Muscle layer of colon (tissue), 2 donors: ENCODE data around the gene KLHL22.
"Not testable (repeated sequence)": the region's sequence is repeated elsewhere in the genome, so short reads cannot be mapped to it uniquely, and the experiment has no call there.

Experiments
- H3K27ac ChIP-seq: one replicate; pipeline ENCODE4 v1.7.0; 2013; ENCODE audit warnings: low read depth, mild to moderate bottlenecking, low read length, moderate library complexity
- H3K27me3 ChIP-seq, 2 donors: one replicate each; pipeline ENCODE4 v1.7.0; 2013; ENCODE audit warnings: low read length in 2 of 2, mild to moderate bottlenecking in 2 of 2; ENCODE audit not compliant: insufficient read depth in 2 of 2, control insufficient read depth in 1 of 2
- H3K36me3 ChIP-seq: one replicate; pipeline ENCODE4 v1.7.0; 2013; ENCODE audit warnings: mild to moderate bottlenecking, low read length; ENCODE audit not compliant: insufficient read depth
- H3K4me1 ChIP-seq: one replicate; pipeline ENCODE4 v1.7.0; 2013; ENCODE audit warnings: mild to moderate bottlenecking, low read length; ENCODE audit not compliant: insufficient read depth
- H3K4me3 ChIP-seq, 2 donors: one replicate each; pipeline ENCODE4 v1.7.0; 2013; ENCODE audit warnings: low read length in 2 of 2, low read depth in 1 of 2, mild to moderate bottlenecking in 1 of 2, moderate library complexity in 1 of 2
- H3K9ac ChIP-seq: one replicate; pipeline ENCODE4 v1.7.0; 2013; ENCODE audit warnings: low read length
- H3K9me3 ChIP-seq: one replicate; pipeline ENCODE4 v1.7.0; 2013; ENCODE audit warnings: mild to moderate bottlenecking, low read length
- donor health status: abdominal sarcoma.
- donor health status: Adenocarcinoma of cecum.

KLHL22 gene

DNA sequence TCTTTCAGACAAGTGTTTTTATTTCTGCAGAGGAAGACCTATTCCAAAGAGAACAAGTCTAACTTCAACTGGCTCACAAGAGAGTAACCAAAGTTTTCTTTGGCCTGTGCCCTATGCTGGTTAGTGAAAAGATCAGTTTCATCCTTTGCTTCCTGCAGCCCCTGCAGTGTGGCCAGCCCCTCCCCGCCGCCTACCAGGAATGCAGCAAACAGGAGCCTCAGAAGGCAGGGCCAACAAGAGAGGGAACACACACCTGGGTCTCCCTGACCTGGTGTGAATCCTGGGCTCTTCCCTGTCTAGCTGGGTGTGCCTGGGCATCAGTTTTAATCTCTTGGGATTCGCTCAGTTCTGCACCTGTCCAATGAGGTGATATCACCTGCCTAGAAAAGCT, 36.4 kb downstream of the KLHL22 start:
- Histone ChIP-seq H3K4me1 (no peaks in the 10 kb centered on the region), H3K9me3 (no peaks in the 10 kb centered on the region), H3K27ac (no peak overlapping the region), H3K4me3 (no peak overlapping the region), H3K27me3 (no peaks in the 10 kb centered on the region), H3K9ac (no peak overlapping the region), H3K36me3 (peaks cover 42% of the 10 kb centered on the region)

DNA sequence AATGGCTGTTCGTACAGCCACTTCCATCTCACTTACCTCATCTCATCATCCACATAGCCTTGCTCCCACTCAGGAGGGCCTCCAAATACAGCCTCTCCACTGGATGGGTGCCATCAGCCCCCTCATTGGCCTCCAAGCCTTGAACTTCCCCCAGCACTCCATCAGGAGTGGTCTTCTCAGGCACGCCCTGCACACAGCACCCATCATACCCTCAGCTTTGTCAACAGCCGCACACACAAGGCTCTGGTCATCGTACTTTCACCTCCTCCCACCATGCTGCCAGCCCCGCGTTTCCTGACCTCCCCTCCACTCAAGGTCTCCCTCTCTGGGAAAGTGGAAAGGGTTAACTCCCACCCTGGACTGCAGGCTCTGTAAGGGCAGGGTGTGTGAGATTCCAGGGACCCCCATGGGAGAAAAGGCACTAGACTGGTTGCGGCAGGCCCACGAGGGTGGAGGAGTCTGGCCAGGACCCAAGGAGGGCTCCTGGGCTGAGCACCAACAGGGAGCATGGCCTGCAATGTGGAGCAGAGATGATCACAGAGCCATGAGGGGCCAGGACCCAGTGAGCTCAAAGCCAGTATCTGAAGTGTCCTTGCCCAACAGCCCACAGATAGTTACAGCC, 37.0 kb downstream of the KLHL22 start:
- Histone ChIP-seq H3K27ac (no peak overlapping the region), H3K27me3 (no peaks in the 10 kb centered on the region), H3K4me1 (no peaks in the 10 kb centered on the region), H3K9ac (no peak overlapping the region), H3K36me3 (peaks cover 39% of the 10 kb centered on the region), H3K4me3 (no peak overlapping the region), H3K9me3 (no peaks in the 10 kb centered on the region)

DNA sequence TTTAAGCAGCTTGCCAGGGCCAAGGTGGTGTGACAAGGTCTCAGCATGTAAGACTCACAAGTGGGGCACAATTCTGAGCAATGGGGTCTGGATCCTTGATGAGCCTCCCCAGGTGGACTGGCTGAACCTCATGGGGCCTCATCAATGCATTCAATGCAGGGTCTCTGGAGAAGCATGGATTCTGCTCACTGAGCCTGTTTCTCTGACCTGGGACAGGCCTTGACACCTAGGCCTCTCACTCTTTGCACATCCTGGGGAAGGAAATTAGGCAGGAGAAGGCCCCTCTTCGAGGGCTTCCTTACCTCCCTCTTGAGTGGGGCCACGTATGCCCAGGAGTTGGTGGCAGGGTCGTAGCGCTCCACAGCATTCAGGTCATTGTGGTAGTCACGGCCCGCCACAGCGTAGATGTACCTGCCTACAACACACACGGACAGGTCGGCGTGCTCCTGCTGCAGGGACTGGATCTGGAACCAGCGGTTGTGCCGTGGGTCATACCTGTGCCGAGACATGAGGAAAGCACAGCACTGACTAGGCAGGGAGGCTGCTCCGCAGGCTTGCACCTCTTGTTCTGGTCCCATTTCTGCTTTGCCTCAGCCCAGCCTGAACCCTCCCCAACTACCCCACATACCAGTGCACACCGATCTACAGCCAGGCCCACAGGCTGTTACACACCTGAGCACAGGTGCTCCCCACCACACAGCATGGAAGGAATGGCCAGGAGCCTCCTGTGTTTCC, 37.9 kb downstream of the KLHL22 start:
- Histone ChIP-seq H3K27me3 (no peaks in the 10 kb centered on the region), H3K9me3 (no peaks in the 10 kb centered on the region), H3K27ac (no peak overlapping the region), H3K4me3 (no peak overlapping the region), H3K36me3 (peaks cover 32% of the 10 kb centered on the region), H3K9ac (no peak overlapping the region), H3K4me1 (no peaks in the 10 kb centered on the region)

DNA sequence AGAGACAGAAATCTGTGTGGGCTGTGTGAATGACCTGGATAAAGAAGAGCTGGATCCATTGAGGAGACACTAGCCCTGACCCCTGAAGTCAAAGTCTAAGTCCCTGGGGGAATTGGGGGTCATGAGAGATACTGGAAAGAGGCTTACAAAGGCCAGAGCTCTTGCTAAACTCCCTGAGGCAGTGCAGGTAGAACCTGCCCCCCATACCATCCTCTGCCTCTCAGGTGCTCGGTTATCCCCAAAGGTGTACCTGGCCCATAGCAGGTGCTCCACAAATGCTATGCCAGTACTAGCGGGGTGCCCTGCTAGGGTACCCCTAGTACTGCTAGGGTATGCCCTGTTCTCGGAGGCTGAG, 38.9 kb downstream of the KLHL22 start:
- no peaks in the 10 kb centered on the region for H3K27me3 ChIP-seq
- H3K27ac ChIP-seq, result no peak overlapping the region
- H3K9me3 ChIP-seq, result no peaks in the 10 kb centered on the region
- peaks cover 36% of the 10 kb centered on the region for H3K36me3 ChIP-seq
- no peaks in the 10 kb centered on the region for H3K4me1 ChIP-seq
- H3K4me3 ChIP-seq, result no peak overlapping the region
- H3K9ac ChIP-seq, result no peak overlapping the region

DNA sequence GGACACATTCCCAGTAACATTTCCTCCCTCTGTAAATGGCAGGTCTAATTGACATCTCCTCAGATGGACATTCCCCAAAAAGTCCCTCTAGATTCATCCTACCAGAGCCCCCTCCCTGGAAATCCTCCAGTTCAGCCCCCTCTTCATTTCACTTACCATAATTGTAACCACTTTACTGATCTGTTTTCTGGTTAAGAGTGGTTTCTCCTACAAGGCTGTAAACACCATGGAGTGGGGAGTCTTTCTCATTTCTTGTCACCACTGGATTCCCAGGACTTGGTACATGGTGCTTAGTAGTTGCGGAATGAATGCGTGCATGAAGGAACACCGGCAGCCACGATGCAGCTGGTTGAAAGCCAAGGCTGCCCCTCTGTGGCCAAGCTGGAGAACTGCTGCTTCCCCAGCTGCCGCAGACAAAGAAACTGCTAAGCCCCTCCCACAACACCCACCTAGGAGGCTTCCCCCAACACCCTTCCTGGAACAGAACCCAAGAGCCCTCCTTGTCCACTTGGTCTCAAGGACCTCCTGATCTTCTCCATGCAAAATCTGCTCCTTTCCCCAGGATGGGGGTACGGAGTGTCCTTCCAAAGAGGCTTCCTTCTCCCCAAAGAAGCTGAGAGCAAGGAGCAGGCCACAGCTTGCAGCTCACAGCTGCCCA, 39.4 kb downstream of the KLHL22 start:
- Histone ChIP-seq H3K9me3 (no peaks in the 10 kb centered on the region), H3K4me3 (no peak overlapping the region), H3K27ac (no peak overlapping the region), H3K4me1 (no peaks in the 10 kb centered on the region), H3K9ac (no peak overlapping the region), H3K36me3 (peaks cover 41% of the 10 kb centered on the region), H3K27me3 (no peaks in the 10 kb centered on the region)

DNA sequence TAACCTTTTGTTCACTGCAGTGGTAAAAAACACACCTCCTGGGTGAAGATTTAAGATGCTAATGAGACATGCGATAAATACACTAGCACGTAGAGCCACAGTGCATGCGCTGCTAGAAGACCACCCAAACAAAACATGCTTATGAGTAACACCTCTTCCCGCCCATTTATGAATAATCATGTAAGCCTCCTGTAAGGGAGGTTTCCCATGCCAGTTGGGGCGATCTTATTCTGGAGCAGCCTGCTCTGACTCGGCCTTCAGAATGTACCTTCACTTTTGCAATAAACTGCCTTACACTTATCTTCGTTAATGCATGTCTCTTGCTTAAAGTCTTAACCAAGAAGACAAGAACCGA, 39.9 kb downstream of the KLHL22 start:
- peaks cover 46% of the 10 kb centered on the region for H3K36me3 ChIP-seq

DNA sequence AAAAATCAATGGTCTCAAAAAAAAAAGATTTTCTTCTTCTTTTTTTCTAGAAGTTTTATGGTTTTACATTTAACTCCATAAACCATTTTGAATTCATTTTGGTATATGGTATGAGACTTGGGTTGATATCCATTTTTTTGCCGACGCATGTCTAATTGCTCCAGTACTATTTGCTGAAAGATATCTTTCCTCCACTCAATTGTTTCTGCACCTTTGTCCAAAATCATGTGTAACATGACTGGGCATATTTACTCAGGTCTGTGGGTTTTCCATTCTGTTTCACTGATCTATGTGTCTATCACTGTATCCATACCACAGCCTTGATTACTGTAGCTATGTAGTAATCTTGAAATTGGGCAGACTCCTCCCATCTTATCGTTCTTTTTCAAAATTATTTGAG, 42.4 kb downstream of the KLHL22 start:
- no peaks in the 10 kb centered on the region for H3K27me3 ChIP-seq
- no peak overlapping the region for H3K27ac ChIP-seq
- H3K4me1 ChIP-seq, result no peaks in the 10 kb centered on the region
- H3K4me3 ChIP-seq, result no peak overlapping the region
- peaks cover 39% of the 10 kb centered on the region for H3K36me3 ChIP-seq
- H3K9ac ChIP-seq, result no peak overlapping the region
- H3K9me3 ChIP-seq, result no peaks in the 10 kb centered on the region

More for the DNA sequence above, 39.9 kb downstream of the KLHL22 start:
- H3K27me3 ChIP-seq, result no peaks in the 10 kb centered on the region
- H3K4me3 ChIP-seq, result no peak overlapping the region
- H3K4me1 ChIP-seq, result no peaks in the 10 kb centered on the region
- no peak overlapping the region for H3K27ac ChIP-seq
- no peak overlapping the region for H3K9ac ChIP-seq
- no peaks in the 10 kb centered on the region for H3K9me3 ChIP-seq

DNA sequence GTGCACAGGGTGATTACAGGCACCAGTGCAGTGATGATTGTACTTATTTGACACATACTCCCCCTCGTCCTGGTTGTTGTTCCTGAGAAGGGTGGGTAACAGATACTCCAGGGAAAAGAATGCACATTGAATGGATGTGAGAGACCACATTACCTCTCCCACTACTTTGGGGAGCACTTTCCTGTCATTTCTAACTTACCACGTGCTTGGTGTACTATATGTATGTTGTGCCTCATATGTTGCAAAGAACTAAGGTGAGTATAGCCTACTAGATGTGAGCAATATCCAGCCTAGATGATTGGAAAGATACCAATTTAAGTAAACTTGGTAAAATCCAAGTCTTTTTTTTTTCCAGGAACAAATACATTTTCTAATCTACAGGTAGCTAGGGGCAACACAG, 43.7 kb downstream of the KLHL22 start:
- Histone ChIP-seq H3K27ac (no peak overlapping the region), H3K27me3 (no peaks in the 10 kb centered on the region), H3K9ac (no peak overlapping the region), H3K36me3 (peaks cover 28% of the 10 kb centered on the region), H3K4me3 (no peak overlapping the region), H3K4me1 (no peaks in the 10 kb centered on the region), H3K9me3 (no peaks in the 10 kb centered on the region)

DNA sequence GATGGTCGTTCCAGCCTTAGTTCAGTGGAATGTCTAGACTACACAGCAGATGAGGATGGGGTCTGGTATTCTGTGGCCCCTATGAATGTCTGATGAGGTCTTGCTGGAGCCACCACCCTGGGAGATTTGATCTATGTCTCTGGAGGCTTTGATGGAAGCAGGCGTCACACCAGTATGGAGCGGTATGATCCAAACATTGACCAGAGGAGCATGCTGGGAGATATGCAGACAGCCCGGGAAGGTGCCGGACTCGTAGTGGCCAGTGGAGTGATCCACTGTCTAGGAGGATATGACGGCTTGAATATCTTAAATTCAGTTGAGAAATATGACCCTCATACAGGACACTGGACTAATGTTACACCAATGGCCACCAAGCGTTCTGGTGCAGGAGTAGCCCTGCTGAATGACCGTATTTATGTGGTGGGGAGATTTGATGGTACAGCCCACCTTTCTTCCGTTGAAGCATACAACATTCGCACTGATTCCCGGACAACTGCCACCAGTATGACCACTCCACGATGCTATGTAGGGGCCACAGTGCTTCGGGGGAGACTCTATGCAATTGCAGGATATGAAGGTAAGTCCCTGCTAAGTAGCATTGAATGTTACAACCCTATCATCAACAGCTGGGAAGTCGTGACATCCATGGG, 44.3 kb downstream of the KLHL22 start:
- H3K4me3 ChIP-seq, H3K27ac ChIP-seq, H3K27me3 ChIP-seq, H3K9me3 ChIP-seq, H3K4me1 ChIP-seq, H3K9ac ChIP-seq: not testable (repeated sequence)
- H3K36me3 ChIP-seq, result peaks cover 26% of the 10 kb centered on the region

DNA sequence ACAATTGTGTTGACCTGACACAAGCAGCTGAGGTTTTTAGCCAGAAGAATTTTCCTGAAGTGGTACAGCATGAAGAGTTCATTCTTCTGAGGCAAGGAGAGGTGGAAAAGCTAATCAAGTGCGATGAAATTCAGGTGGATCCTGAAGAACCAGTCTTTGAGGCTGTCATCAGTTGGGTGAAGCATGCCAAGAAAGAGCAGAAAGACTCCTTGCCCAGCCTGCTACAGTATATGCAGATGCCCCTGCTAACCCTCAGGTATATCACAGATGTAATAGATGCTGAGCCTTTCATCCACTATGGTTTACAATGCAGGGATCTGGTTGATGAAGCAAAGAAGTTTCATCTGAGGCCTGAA, 45.1 kb downstream of the KLHL22 start:
- Histone ChIP-seq H3K27ac (no peak overlapping the region), H3K9ac (no peak overlapping the region), H3K27me3 (no peaks in the 10 kb centered on the region), H3K4me3 (no peak overlapping the region), H3K9me3 (no peaks in the 10 kb centered on the region), H3K4me1 (no peaks in the 10 kb centered on the region), H3K36me3 (peaks cover 31% of the 10 kb centered on the region)

DNA sequence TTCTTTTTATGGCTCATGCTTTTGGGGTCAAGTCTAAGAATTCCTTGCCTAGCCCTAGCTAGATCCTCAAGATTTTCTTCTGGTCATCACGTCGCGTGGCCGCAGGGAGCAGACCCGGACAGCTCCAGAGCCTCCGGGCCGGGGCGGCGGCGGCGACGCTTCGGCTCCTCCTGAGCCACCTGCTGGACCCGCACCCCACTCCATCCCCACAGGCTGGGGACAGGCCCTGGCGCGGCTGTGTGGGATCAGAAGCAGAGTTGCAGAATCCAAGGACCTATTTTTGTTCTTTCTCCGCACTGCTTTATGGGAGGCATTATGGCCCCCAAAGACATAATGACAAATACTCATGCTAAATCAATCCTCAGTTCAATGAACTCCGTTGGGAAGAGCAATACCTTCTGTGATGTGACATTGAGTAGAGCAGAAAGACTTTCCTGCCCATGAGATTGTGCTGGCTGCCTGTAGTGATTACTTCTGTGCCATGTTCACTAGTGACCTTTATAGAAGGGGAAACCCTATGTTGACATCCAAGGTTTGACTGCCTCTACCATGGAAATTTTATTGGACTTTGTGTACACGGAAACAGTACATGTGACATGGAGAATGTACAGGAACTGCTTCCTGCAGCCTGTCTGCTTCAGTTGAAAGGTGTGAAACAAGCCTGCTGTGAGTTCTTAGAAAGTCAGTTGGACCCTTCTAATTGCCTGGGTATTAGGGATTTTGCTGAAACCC, 45.6 kb downstream of the KLHL22 start:
- peaks cover 29% of the 10 kb centered on the region for H3K36me3 ChIP-seq
- no peaks in the 10 kb centered on the region for H3K27me3 ChIP-seq
- H3K9ac ChIP-seq, result no peak overlapping the region
- H3K9me3 ChIP-seq, result no peaks in the 10 kb centered on the region
- H3K27ac ChIP-seq, result no peak overlapping the region
- H3K4me1 ChIP-seq, result no peaks in the 10 kb centered on the region
- no peak overlapping the region for H3K4me3 ChIP-seq
